NCI-H2227 (cell line): ENCODE results near the gene CHRNG.
"Not testable (repeated sequence)": the region's sequence is repeated elsewhere in the genome, so short reads cannot be mapped to it uniquely, and the experiment has no call there.

Experiments
- DNase-seq: peaks from one replicate; lab custom pipeline; 2025; ENCODE audit not compliant: unreplicated experiment; lab: John Stamatoyannopoulos, UW

The CHRNG gene

DNA sequence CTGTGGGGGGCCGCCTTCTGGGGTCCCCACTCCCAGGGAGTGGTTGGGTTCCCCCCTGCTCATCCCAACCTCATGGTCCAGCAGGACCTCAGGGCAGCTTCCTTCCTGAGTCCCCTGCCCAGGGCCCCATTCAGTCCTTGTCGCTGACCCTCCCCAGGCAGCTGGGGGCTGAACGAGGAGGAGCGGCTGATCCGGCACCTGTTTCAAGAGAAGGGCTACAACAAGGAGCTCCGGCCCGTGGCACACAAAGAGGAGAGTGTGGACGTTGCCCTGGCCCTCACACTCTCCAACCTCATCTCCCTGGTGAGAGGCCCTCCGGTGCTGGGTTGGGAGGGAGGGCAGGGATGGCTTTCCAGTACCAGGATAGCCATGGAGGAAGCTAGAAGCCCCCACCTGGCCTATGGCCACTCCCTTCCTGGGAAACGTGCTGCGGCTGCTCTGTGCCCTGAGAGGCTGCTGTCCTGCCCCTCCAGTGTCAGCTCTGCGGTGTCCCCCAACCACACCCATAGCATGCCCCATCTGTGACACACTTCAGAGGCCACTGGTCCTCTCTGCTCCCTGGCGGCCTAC is 13.0 kb upstream of the CHRNG start:
- DNase-seq: no peak

GRCh38 chr2:232527905-232528470 is 11.5 kb upstream of the CHRNG start:
- no peak for DNase-seq

DNA sequence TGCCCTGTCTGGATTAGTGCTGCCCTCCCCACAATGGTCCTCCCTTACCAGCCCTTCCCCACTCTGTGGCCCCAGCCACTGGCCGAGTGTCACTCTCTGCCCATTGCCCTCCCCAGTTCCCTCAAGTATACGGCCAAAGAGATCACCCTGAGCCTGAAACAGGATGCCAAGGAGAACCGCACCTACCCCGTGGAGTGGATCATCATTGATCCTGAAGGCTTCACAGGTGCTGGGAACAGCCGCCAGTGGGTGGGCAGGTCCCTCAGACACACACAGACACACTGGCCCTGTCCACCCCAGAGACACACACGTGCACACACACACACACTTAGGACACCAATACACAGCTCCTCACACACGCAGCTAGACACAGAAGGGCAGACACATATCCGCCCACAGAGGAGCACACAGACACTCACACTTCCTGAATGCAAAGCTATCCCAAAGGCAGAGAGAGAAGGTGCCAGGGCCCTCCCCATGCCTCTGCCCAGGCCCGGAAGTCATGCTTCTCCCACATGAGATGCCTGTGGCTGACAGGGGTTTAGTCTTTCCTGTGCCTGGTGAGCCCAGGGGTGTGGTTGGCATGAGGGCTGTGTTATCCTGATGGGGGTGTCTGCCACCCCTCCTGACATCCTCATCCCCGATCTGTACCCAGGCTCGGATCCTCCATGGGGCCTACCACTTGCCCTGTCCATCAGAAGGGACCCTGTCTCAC is 10.6 kb upstream of the CHRNG start:
- DNase-seq: no peak

- DNase-seq: no peak
These were observed 9.5 kb upstream of the CHRNG start for GRCh38 chr2:232529806-232530547.

GRCh38 chr2:232530626-232531260 is 8.7 kb upstream of the CHRNG start:
- DNase-seq: no peak

DNA sequence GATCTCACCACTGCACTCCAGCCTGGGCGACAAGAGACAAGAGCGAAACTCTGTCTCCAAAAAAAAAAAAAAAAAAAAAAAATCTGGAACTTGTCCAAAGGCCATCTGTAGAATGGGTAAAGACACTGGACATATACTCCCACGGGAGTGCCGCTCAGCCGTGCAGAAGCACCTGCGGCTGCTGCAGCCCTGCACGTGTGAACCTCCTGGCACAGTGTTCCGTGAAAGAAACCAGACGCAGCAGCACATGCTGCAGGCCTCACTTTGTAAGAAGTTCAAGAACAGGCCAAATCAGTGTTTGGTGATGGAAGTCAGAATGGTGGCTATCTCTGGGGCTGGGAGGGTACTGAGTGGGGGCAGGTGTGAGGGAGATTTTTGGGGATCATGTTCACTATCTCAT is 7.1 kb upstream of the CHRNG start:
- no peak for DNase-seq

DNA sequence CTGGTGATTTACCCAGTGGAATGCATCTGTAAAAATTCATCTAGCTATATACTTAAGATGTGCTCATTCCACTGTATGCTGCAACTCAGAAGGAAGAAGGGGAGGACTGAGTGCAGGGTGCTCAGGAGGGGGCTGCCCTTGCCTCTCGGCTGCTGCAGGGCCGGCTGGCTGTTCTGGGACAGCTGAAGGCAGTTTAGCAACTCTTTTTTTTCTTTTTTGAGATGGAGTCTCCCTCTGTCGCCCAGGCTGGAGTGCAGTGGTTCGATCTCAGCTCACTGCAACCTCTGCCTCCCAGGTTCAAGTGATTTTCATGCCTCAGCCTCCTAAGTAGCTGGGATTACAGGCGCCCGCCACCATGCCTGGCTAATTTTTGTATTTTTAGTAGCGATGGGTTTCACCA is 6.7 kb upstream of the CHRNG start:
- DNase-seq: not testable (repeated sequence)

- DNase-seq: no peak
These were observed 5.4 kb upstream of the CHRNG start for GRCh38 chr2:232533944-232534710.

DNA sequence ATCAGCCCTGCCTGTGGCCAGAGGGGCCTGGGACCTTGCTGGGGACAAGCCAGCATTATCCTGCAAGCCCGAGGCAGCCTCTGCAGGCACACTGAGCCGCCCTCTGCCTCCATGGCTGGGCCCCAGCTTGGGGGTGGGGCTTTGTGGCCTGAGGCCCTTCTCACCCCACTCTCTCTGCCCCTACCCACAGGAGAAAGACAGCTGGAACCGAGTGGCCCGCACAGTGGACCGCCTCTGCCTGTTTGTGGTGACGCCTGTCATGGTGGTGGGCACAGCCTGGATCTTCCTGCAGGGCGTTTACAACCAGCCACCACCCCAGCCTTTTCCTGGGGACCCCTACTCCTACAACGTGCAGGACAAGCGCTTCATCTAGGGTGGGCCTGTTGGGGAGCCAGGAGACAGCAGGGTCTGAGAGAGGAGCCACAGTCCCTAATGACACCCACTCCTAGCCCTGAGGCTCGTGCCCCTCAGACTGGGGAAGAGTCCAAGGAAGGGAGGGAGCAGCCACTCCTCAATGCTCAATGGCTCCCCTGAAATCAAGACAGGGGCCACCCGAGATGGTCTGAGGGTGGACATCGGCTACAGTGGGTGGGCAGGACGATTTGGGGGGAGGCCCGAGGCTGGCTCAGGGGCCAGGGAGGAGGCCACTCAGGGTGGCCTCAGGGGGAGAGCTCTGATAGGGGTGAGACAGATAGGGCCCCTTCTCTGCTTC is 4.4 kb upstream of the CHRNG start:
- DNase-seq: no peak

GRCh38 chr2:232535761-232536530 is 3.5 kb upstream of the CHRNG start:
- DNase-seq: no peak

DNA sequence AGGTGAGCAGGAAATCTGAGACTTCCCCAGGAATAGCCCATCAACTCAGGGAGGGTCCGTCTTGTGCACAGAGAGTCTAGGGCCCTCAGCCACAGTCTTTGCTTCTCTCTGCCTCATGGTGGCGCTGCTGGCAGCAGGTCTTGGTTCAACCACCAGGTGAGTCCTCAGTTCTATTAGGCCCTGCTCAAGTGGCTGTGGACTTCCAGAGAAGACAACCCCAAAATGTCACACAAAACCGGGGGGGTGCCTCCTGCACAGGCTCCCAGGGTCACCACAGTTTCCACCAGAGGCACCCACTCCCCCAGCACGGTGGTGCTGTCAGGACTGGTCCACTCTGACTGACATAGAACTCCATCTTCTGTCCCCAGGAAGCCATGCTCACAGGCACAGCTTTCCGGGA is 2.4 kb upstream of the CHRNG start:
- DNase-seq: no peak

DNA sequence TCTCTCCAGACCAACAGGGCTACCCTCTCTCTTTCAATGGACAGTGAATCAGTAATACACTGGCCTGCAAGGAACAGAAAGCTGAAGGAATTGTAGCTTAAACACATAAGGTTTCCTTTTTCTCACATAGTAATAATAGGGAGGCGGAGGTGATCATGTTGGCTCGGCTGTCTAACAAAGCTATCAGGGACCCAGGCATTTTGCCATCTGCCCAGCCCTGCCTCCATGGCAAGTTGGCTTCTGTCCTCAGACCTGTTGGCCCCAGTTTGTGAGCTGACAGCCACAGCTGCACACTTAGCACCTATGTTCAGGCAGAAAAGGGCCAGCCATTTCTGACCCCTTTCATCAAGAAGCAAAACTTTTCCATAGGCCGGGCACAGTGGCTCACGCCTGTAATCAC is 2.0 kb upstream of the CHRNG start:
- DNase-seq: no peak

DNA sequence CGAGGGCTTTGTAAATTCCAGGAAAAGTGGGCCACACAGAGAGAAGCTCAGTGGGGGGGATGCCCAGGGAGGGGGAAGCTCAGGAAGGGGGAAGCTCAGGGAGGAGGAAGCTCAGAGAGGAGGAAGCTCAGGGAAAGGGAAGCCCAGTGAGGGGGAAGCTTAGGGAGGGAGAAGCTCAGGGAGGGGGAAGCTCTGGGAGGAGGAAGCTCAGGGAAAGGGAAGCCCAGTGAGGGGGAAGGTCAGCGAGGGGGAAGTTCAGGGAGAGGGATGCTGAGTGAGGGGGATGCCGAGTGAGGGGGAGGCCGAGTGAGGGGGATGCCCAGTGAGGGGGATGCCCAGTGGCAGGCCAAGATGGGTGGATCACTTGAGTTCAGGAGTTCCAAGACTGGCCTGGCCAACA is 821 bp upstream of the CHRNG start:
- no peak for DNase-seq

DNA sequence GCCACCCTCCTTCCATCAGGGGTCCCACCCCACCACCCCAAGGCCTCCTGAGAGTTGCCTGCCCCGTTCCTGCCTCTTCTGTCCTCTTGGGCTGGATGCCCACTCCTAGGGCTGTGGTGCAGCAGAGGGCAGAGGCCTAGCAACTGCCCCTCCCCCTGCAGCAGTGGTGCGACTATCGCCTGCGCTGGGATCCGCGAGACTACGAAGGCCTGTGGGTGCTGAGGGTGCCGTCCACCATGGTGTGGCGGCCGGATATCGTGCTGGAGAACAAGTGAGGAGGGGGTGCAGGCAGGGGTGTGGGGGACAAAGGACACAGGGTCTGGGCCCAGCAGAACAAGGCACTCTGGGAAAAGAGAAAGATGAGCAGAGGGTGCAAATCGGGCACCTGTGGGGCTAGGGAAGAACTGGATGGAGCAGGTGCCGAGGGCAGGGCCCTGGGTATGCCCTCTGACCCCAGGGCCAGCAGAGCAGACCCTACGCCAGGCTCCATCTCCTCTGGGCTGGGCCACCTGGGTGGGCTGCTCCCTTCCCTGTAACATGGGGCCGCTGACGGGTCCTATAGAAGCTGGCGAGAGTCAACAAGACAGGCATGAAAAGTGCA is 1.0 kb downstream of the CHRNG start:
- no peak for DNase-seq

DNA sequence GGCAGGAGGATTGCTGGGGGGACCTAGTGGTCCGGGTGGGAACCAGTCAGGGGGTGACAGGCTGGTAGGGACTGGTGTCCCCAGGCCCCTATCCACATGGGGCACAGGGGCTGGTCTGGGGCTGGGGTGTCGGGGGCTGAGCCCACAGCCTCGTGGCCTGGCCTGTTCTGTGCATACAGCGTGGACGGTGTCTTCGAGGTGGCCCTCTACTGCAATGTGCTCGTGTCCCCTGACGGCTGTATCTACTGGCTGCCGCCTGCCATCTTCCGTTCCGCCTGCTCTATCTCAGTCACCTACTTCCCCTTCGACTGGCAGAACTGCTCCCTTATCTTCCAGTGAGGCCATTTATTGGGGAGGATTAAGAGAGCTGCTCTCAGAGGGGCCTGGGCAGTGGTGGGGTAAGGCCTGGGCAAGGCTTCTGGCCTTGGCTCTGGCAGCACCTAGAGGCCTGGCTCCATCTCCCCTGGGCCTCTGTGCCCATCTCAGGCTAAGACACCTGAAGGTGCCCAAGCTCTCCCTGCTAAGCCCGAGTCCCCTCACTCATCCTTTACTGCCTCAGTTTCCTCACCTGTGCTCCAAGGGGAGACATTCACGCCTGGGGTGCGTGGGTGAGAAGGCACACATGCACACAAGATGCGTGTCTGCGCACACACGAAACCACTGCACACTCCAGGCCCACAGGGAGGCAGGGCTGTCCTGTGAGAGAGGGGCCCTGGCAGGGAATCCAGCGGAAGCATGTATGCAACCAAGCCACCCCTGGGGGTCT is 1.9 kb downstream of the CHRNG start:
- no peak for DNase-seq

DNA sequence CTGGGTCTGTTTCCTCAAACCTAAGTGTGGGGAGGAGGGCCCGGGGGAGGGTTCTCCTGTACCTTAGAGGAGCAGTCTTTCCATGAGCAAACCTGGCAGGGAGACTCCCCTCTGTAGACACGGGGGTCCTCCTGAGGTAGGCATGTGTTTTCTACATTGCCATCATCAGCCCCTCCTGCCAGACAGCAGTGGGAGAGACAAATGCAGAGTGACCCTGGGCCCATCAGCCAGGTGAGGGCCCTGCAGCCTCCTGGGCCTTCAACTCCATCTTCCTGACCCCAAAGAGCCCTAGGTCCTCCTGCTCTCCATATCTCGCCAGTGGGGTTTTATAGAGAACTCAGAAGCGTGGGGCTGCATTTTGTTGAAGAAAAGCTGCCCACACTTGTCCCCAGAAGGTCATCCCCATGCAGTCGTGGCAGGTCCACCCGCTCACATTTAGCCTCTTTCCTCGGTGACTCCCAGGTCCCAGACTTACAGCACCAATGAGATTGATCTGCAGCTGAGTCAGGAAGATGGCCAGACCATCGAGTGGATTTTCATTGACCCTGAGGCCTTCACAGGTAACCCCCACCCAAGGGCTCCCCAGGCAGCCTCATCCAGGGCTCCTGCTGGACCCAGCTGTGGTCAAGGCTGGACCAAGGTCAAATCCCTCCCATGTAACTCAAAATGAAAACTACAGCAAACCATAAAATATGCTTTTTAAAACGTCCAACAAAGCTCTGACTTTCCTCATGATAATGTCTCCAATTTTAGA is 2.6 kb downstream of the CHRNG start:
- DNase-seq: no peak

- DNase-seq: no peak
These were observed 3.4 kb downstream of the CHRNG start for GRCh38 chr2:232542715-232543467.
